Astrocyte (in vitro differentiated cells and primary cell): ENCODE data around the gene SHCBP1.

ENCODE experiments used
- EZH2 ChIP-seq: IDR thresholded peaks from 2 replicates; pipeline ENCODE4 v1.6.1; 2012; ENCODE audit warnings: mild to moderate bottlenecking, low read length, inconsistent platforms; ENCODE audit not compliant: insufficient read depth
- TF ChIP-seq, protein P1 (sequence below): IDR thresholded peaks from 2 replicates; pipeline ENCODE4 v1.5.1; 2011; ENCODE audit warnings: low read depth, mild to moderate bottlenecking, inconsistent platforms, low read length, moderate library complexity; ENCODE audit not compliant: insufficient read depth

DNA sequence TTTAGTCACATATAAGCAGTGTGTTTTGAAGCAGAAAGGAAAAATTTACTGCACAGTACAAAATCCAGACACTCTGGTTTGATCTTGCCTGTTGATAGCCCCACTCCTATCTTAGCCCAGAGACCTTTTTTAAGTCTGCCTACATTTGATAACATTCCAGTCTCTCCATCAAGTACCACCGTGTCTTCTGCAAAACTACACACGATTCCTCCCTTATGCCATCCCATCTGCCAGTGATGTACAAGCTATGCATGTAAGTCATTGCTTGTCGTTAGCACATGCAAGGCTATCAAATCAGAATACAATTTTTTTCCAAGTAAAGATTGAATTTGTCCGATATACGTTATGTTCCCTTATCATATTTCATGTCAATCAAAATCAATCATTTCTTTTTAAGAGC, 14.9 kb downstream of the SHCBP1 start:
- TF ChIP-seq, protein P1, sequence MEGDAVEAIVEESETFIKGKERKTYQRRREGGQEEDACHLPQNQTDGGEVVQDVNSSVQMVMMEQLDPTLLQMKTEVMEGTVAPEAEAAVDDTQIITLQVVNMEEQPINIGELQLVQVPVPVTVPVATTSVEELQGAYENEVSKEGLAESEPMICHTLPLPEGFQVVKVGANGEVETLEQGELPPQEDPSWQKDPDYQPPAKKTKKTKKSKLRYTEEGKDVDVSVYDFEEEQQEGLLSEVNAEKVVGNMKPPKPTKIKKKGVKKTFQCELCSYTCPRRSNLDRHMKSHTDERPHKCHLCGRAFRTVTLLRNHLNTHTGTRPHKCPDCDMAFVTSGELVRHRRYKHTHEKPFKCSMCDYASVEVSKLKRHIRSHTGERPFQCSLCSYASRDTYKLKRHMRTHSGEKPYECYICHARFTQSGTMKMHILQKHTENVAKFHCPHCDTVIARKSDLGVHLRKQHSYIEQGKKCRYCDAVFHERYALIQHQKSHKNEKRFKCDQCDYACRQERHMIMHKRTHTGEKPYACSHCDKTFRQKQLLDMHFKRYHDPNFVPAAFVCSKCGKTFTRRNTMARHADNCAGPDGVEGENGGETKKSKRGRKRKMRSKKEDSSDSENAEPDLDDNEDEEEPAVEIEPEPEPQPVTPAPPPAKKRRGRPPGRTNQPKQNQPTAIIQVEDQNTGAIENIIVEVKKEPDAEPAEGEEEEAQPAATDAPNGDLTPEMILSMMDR, result no peak
- no peak for TF ChIP-seq EZH2
